Measurements from ENCODE around the gene C2orf68. TPM values are rescaled to one million over a fixed set of nuclear protein-coding genes. Genes with fewer than 3 reads are reported as not detected.

Gene C2orf68
- total and polyA plus RNA-seq, 2 donors (not counting 1 experiment from before 2014, with no cell fraction given), result 15.4 to 26.1 TPM

GRCh38 chr2:85600951-85601770, 10.7 kb downstream of the C2orf68 start:
- Histone ChIP-seq H3K27ac (ENCODE audit: insufficient read depth, low read length) (no peak overlapping the region), H4K20me1 (ENCODE audit: control insufficient read depth, extremely low read depth, insufficient read depth, low read length) (no peaks in the 10 kb centered on the region), H3K4me3 (replicated peaks in 1 of 4; ENCODE audit: control extremely low read depth in 1 of 4, insufficient read depth in 1 of 4, low read depth in 3 of 4, low read length in 4 of 4) (peak overlapping the region; percentile 73 to 97 (median 88)), H3K9me3 (ENCODE audit: control insufficient read depth, insufficient read depth, low read depth, low read length) (no peaks in the 10 kb centered on the region), H3K36me3 (ENCODE audit: control insufficient read depth, insufficient read depth, low read length) (peaks cover 19% of the 10 kb centered on the region), H3K9ac (ENCODE audit: insufficient read depth, low read length) (no peak overlapping the region), H3K27me3 (ENCODE audit: control insufficient read depth, insufficient read depth, low read length) (no peaks in the 10 kb centered on the region), H2AFZ (ENCODE audit: low read length) (no peak overlapping the region), H3K4me1 (ENCODE audit: control insufficient read depth, extremely low read depth, insufficient read depth, low read length) (peaks cover 24% of the 10 kb centered on the region), H3K4me2 (ENCODE audit: extremely low read depth, insufficient read depth, low read length) (peak overlapping the region; percentile 64), H3K79me2 (ENCODE audit: control insufficient read depth, insufficient read depth, low read length) (peaks cover 20% of the 10 kb centered on the region)
- no peak for DNase-seq (ENCODE audit: low read depth in 2 of 2)
- TF ChIP-seq CTCF (conservative IDR thresholded peaks at IDR 0.05 in 1 of 2, IDR thresholded peaks at IDR 0.05 in 1 of 2; ENCODE audit: low read depth in 1 of 2, low read length in 2 of 2), result no peak
- no peak for TF ChIP-seq EZH2 (IDR thresholded peaks at IDR 0.05; ENCODE audit: low read length, missing control alignments)

GRCh38 chr2:85600235-85600575, 11.7 kb downstream of the C2orf68 start:
- Histone ChIP-seq H3K27me3 (ENCODE audit: control insufficient read depth, insufficient read depth, low read length) (no peaks in the 10 kb centered on the region), H4K20me1 (ENCODE audit: control insufficient read depth, extremely low read depth, insufficient read depth, low read length) (no peaks in the 10 kb centered on the region), H3K79me2 (ENCODE audit: control insufficient read depth, insufficient read depth, low read length) (peaks cover 25% of the 10 kb centered on the region), H3K4me3 (replicated peaks in 1 of 4; ENCODE audit: control extremely low read depth in 1 of 4, insufficient read depth in 1 of 4, low read depth in 3 of 4, low read length in 4 of 4) (no peak overlapping the region), H3K9ac (ENCODE audit: insufficient read depth, low read length) (no peak overlapping the region), H2AFZ (ENCODE audit: low read length) (no peak overlapping the region), H3K4me1 (ENCODE audit: control insufficient read depth, extremely low read depth, insufficient read depth, low read length) (peaks cover 16% of the 10 kb centered on the region), H3K36me3 (ENCODE audit: control insufficient read depth, insufficient read depth, low read length) (peaks cover 19% of the 10 kb centered on the region), H3K27ac (ENCODE audit: insufficient read depth, low read length) (no peak overlapping the region), H3K9me3 (ENCODE audit: control insufficient read depth, insufficient read depth, low read depth, low read length) (no peaks in the 10 kb centered on the region), H3K4me2 (ENCODE audit: extremely low read depth, insufficient read depth, low read length) (no peak overlapping the region)
- TF ChIP-seq EZH2 (IDR thresholded peaks at IDR 0.05; ENCODE audit: low read length, missing control alignments) (no peak), CTCF (conservative IDR thresholded peaks at IDR 0.05 in 1 of 2, IDR thresholded peaks at IDR 0.05 in 1 of 2; ENCODE audit: low read depth in 1 of 2, low read length in 2 of 2) (no peak)
- no peak for DNase-seq (ENCODE audit: low read depth in 2 of 2)

- peaks cover 19% of the 10 kb centered on the region for H3K36me3 ChIP-seq (ENCODE audit: control insufficient read depth, insufficient read depth, low read length)
- H3K9ac ChIP-seq (ENCODE audit: insufficient read depth, low read length), result no peak overlapping the region
- H3K27ac ChIP-seq (ENCODE audit: insufficient read depth, low read length), result no peak overlapping the region
- H3K4me3 ChIP-seq (replicated peaks in 1 of 4; ENCODE audit: control extremely low read depth in 1 of 4, insufficient read depth in 1 of 4, low read depth in 3 of 4, low read length in 4 of 4), result no peak overlapping the region
- peaks cover 25% of the 10 kb centered on the region for H3K79me2 ChIP-seq (ENCODE audit: control insufficient read depth, insufficient read depth, low read length)
- H3K4me2 ChIP-seq (ENCODE audit: extremely low read depth, insufficient read depth, low read length), result no peak overlapping the region
- H3K9me3 ChIP-seq (ENCODE audit: control insufficient read depth, insufficient read depth, low read depth, low read length), result no peaks in the 10 kb centered on the region
- TF ChIP-seq EZH2 (IDR thresholded peaks at IDR 0.05; ENCODE audit: low read length, missing control alignments), result no peak
- TF ChIP-seq CTCF (conservative IDR thresholded peaks at IDR 0.05 in 1 of 2, IDR thresholded peaks at IDR 0.05 in 1 of 2; ENCODE audit: low read depth in 1 of 2, low read length in 2 of 2), result no peak
- no peak for DNase-seq (ENCODE audit: low read depth in 2 of 2)
- H4K20me1 ChIP-seq (ENCODE audit: control insufficient read depth, extremely low read depth, insufficient read depth, low read length), result no peaks in the 10 kb centered on the region
- H2AFZ ChIP-seq (ENCODE audit: low read length), result no peak overlapping the region
- H3K27me3 ChIP-seq (ENCODE audit: control insufficient read depth, insufficient read depth, low read length), result no peaks in the 10 kb centered on the region
- H3K4me1 ChIP-seq (ENCODE audit: control insufficient read depth, extremely low read depth, insufficient read depth, low read length), result peaks cover 14% of the 10 kb centered on the region
Observed at GRCh38 chr2:85599468-85600234, 12.2 kb downstream of the C2orf68 start.
